ENCODE results near the gene SAMD4A. TPM values are rescaled to one million over a fixed set of nuclear protein-coding genes. Genes with fewer than 3 reads are reported as not detected.

Gene SAMD4A
- total and polyA plus RNA-seq, 10 donors: 2.3 to 31.0 (median 21.2) TPM

DNA sequence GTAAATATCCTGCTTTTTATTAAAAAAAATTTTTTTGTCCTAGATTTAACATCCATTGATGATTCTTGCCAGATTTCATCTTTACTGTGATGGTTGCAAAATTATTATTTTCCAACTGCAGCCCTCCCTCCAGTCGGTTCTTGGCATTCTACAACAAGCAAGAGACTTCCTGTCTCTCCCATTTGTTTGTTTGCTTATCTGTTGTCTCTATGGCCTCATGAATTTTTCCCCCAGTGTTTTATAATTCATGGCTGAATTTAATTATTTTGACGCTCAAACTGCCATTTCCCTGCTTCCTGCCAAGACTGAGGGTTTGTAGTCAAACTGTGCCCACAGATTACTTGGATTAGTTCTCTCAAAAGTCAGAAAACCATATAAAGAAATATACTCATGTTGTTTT is 31.3 kb upstream of the SAMD4A start:
- TF ChIP-seq POLR2AphosphoS5 (IDR thresholded peaks at IDR 0.05): no peak
- TF ChIP-seq, protein P1, sequence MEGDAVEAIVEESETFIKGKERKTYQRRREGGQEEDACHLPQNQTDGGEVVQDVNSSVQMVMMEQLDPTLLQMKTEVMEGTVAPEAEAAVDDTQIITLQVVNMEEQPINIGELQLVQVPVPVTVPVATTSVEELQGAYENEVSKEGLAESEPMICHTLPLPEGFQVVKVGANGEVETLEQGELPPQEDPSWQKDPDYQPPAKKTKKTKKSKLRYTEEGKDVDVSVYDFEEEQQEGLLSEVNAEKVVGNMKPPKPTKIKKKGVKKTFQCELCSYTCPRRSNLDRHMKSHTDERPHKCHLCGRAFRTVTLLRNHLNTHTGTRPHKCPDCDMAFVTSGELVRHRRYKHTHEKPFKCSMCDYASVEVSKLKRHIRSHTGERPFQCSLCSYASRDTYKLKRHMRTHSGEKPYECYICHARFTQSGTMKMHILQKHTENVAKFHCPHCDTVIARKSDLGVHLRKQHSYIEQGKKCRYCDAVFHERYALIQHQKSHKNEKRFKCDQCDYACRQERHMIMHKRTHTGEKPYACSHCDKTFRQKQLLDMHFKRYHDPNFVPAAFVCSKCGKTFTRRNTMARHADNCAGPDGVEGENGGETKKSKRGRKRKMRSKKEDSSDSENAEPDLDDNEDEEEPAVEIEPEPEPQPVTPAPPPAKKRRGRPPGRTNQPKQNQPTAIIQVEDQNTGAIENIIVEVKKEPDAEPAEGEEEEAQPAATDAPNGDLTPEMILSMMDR (IDR thresholded peaks at IDR 0.05 in 8 of 11, conservative IDR thresholded peaks at IDR 0.05 in 3 of 11): no peak
- no peak for TF ChIP-seq POLR2A (IDR thresholded peaks at IDR 0.05)
- Histone ChIP-seq H3K9me3 (no peaks in the 10 kb centered on the region), H3K4me3 (no peak overlapping the region), H3K4me1 (peaks cover 0 to 5% (median 0%) of the 10 kb centered on the region in 6 donors), H3K27me3 (replicated peaks in 1 of 7) (no peaks in the 10 kb centered on the region), H3K36me3 (peaks cover 0 to 57% (median 18%) of the 10 kb centered on the region in 6 donors), H3K27ac (peak overlapping the region in 1 of 8 donors; percentile 20)
- DNase-seq: no peak
- intact Hi-C loops (cut with DNase I; ENCODE audit: low total_unique reads): no loop called here
- 54 to 70% (median 65%) methylated on average over 2 of the region's 2 CpGs for WGBS, 5 donors

DNA sequence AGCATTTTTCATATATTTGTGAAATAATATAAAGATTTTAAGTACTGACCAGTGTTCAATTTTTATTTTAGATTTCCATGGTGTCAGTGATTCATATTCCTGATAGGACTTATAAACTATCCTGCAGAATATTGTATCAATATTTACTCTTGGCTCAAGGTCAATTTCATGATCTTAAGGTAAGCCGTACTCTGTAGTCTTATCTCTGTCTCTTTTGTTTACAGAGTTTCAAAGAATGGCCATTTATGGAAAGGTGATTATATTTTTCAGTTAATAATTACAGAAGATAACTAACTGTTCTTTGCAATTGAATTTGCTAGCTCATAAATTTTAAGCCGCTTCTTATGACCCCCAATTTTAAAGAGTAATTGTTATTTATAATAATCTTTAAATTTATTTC is 29.3 kb upstream of the SAMD4A start:
- TF ChIP-seq, protein P1 (IDR thresholded peaks at IDR 0.05 in 8 of 11, conservative IDR thresholded peaks at IDR 0.05 in 3 of 11): no peak
- TF ChIP-seq POLR2A (IDR thresholded peaks at IDR 0.05): no peak
- TF ChIP-seq POLR2AphosphoS5 (IDR thresholded peaks at IDR 0.05): no peak
- Histone ChIP-seq H3K4me3 (no peak overlapping the region), H3K27ac (no peak overlapping the region), H3K9me3 (no peaks in the 10 kb centered on the region), H3K27me3 (replicated peaks in 1 of 7) (no peaks in the 10 kb centered on the region), H3K4me1 (no peaks in the 10 kb centered on the region), H3K36me3 (peaks cover 0 to 56% (median 20%) of the 10 kb centered on the region in 6 donors)
- no peak for DNase-seq
- 95 to 98% (median 95%) methylated on average over 2 of the region's 2 CpGs for WGBS, 5 donors
- intact Hi-C loops (cut with DNase I; ENCODE audit: low total_unique reads): no loop called here

DNA sequence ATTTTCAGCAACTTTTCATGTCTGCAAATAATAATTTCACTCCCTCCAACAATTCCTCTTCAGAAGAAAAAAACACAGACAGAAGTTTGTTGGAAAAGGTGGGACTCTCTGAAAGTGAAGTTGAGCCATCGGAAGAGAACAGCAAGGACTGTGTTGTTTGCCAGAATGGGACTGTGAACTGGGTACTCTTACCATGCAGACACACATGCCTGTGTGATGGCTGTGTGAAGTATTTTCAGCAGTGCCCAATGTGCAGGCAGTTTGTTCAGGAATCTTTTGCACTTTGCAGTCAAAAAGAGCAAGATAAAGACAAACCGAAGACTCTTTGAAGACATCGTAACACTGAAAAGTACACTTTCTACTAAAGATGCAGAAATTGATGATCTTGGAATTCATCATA is 28.9 kb upstream of the SAMD4A start:
- 96 to 99% (median 98%) methylated on average over 3 of the region's 3 CpGs for WGBS, 5 donors

DNA sequence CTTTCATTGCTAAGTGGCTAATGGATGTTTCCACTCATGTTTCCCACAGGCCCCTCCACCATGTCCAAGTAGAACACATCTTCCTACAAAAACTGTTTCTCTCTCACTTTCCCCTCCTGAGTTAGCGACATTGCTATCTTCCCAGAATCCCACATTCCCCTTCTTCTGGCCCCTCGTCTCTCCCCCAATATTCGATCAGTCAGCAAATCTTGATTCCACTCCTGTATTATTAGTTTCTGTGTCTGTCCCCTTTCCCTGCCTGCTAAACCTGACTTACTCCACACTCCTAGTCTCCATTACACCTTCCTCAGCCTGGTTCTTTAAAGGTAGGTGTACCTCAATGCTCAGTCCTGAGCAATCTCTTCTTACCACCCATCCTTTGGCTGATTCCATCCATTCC is 19.3 kb upstream of the SAMD4A start:
- H3K27ac ChIP-seq: no peak overlapping the region
- intact Hi-C loops (cut with DNase I; ENCODE audit: low total_unique reads): no loop called here
- 94 to 97% (median 94%) methylated on average over 3 of the region's 3 CpGs for WGBS, 5 donors
- H3K9me3 ChIP-seq: no peaks in the 10 kb centered on the region
- no peaks in the 10 kb centered on the region for H3K36me3 ChIP-seq
- no peaks in the 10 kb centered on the region for H3K4me1 ChIP-seq
- DNase-seq: no peak
- TF ChIP-seq, protein P1 (IDR thresholded peaks at IDR 0.05 in 8 of 11, conservative IDR thresholded peaks at IDR 0.05 in 3 of 11): no peak
- TF ChIP-seq POLR2AphosphoS5 (IDR thresholded peaks at IDR 0.05) (no peak), POLR2A (IDR thresholded peaks at IDR 0.05) (no peak)
- no peaks in the 10 kb centered on the region for H3K27me3 ChIP-seq (replicated peaks in 1 of 7)
- H3K4me3 ChIP-seq: no peak overlapping the region

More for the DNA sequence above, 28.9 kb upstream of the SAMD4A start:
- intact Hi-C loops (cut with DNase I; ENCODE audit: low total_unique reads): no loop called here
- Histone ChIP-seq H3K27me3 (replicated peaks in 1 of 7) (no peaks in the 10 kb centered on the region), H3K4me3 (no peak overlapping the region), H3K9me3 (no peaks in the 10 kb centered on the region), H3K36me3 (peaks cover 0 to 56% (median 20%) of the 10 kb centered on the region in 6 donors), H3K27ac (no peak overlapping the region), H3K4me1 (no peaks in the 10 kb centered on the region)
- no peak for TF ChIP-seq POLR2AphosphoS5 (IDR thresholded peaks at IDR 0.05)
- no peak for TF ChIP-seq POLR2A (IDR thresholded peaks at IDR 0.05)
- TF ChIP-seq, protein P1 (IDR thresholded peaks at IDR 0.05 in 8 of 11, conservative IDR thresholded peaks at IDR 0.05 in 3 of 11): no peak
- DNase-seq: no peak
